Keratinocyte (primary cell): ENCODE measurements around the gene TERB1. TPM values are rescaled to one million over a fixed set of nuclear protein-coding genes. Genes with fewer than 3 reads are reported as not detected.

Experiments
- DNase-seq: peaks from one replicate; pipeline ENCODE4 v3.0.0-alpha.2; 2011; ENCODE audit warnings: low read depth, missing footprints, low spot score
- FAIRE-seq: peaks from 2 replicates; lab custom pipeline; 2011; peaks lifted over from hg19 to GRCh38; lab: Jason Lieb, UNC
- H2AFZ ChIP-seq: 2 replicates; pipeline ENCODE4 v1.6.0; 2012; ENCODE audit warnings: low read length, control low read depth, inconsistent platforms; ENCODE audit not compliant: control insufficient read depth
- H3K27ac ChIP-seq: 2 replicates; pipeline ENCODE4 v1.5.1; 2011; ENCODE audit warnings: low read length; ENCODE audit not compliant: control insufficient read depth, insufficient read depth
- H3K27me3 ChIP-seq: 3 replicates; pipeline ENCODE4 v1.6.0; 2011; ENCODE audit warnings: low read length; ENCODE audit not compliant: control insufficient read depth, insufficient read depth; ENCODE audit errors: extremely low read depth
- H3K36me3 ChIP-seq, 2 experiments: 2 replicates in 1 of 2; 3 replicates in 1 of 2; pipeline ENCODE4 v1.5.1; 2011; ENCODE audit warnings: low read length in 2 of 2, mild to moderate bottlenecking in 1 of 2; ENCODE audit not compliant: control insufficient read depth in 2 of 2, insufficient read depth in 2 of 2; ENCODE audit errors: extremely low read depth in 1 of 2
- H3K4me1 ChIP-seq: 3 replicates; pipeline ENCODE4 v1.5.1; 2011; ENCODE audit warnings: low read length; ENCODE audit not compliant: control insufficient read depth, insufficient read depth; ENCODE audit errors: extremely low read depth
- H3K4me2 ChIP-seq: 3 replicates; pipeline ENCODE4 v1.6.0; 2011; ENCODE audit warnings: low read depth, low read length; ENCODE audit not compliant: control insufficient read depth, insufficient read depth; ENCODE audit errors: extremely low read depth
- H3K4me3 ChIP-seq, 3 experiments: fragments of 200-600 bp in 1 of 3; sonication (generic) in 1 of 3; 2 replicates in 2 of 3; 3 replicates in 1 of 3; pipeline ENCODE4 v1.5.1; 2011 to 2016; ENCODE audit warnings: low read length in 3 of 3, mild to moderate bottlenecking in 3 of 3, control low read depth in 2 of 3, inconsistent platforms in 1 of 3, low read depth in 1 of 3, mixed read lengths in 1 of 3, mixed run types in 1 of 3, moderate library complexity in 1 of 3; ENCODE audit not compliant: control insufficient read depth in 2 of 3, insufficient read depth in 2 of 3; ENCODE audit errors: extremely low read depth in 1 of 3
- H3K79me2 ChIP-seq: 2 replicates; pipeline ENCODE4 v1.6.0; 2012; ENCODE audit warnings: low read length; ENCODE audit not compliant: control insufficient read depth, insufficient read depth
- H3K9ac ChIP-seq: 3 replicates; pipeline ENCODE4 v1.6.0; 2011; ENCODE audit warnings: low read length; ENCODE audit not compliant: control insufficient read depth, insufficient read depth; ENCODE audit errors: extremely low read depth
- H3K9me1 ChIP-seq: 3 replicates; pipeline ENCODE4 v1.6.0; 2011; ENCODE audit warnings: low read length; ENCODE audit not compliant: control insufficient read depth, insufficient read depth; ENCODE audit errors: extremely low read depth
- H3K9me3 ChIP-seq: 2 replicates; pipeline ENCODE4 v1.5.1; 2012; ENCODE audit warnings: low read depth, low read length; ENCODE audit not compliant: control insufficient read depth
- H4K20me1 ChIP-seq: 3 replicates; pipeline ENCODE4 v1.6.0; 2011; ENCODE audit warnings: low read length; ENCODE audit not compliant: control insufficient read depth, insufficient read depth; ENCODE audit errors: extremely low read depth
- EZH2 ChIP-seq: IDR thresholded peaks from one replicate; pipeline ENCODE4 v1.6.1; 2012; ENCODE audit warnings: inconsistent platforms, mild to moderate bottlenecking, low read length, moderate library complexity
- dilution Hi-C: fragments of 300-500 bp; cut with MboI; formaldehyde crosslinking; loops from one replicate; pipeline ENCODE4 v1.7.0; 2020; ENCODE audit warnings: low sequenced_read_pairs; ENCODE audit not compliant: extremely low pct_ligation_motif_present
- polyA plus RNA-seq, 5 experiments: library from polyadenylated mRNA; depleted of rRNA in 3 of 5; stranded (reverse) in 3 of 5; stranded (forward) in 1 of 5; unstranded in 1 of 5; fragments of >200 nt; gene quantifications; 1 replicate in 1 of 5; 2 replicates in 3 of 5; 3 replicates in 1 of 5; pipeline versions ENCODE4 v1.2.1 to v1.2.3, GENCODE V29; 2011 to 2012; ENCODE audit warnings: missing spikeins in 2 of 5, low read depth in 1 of 5, low replicate concordance in 1 of 5
- TF ChIP-seq, protein P1 (sequence below), 3 experiments: IDR thresholded peaks in 1 of 3; conservative IDR thresholded peaks in 1 of 3; optimal IDR thresholded peaks in 1 of 3; 2 replicates in 2 of 3; 3 replicates in 1 of 3; pipeline versions ENCODE3 to v1.5.1; 2011; ENCODE audit warnings: low read length in 3 of 3, mild to moderate bottlenecking in 3 of 3, moderate library complexity in 2 of 3, control low read depth in 1 of 3, inconsistent platforms in 1 of 3; ENCODE audit not compliant: insufficient read depth in 2 of 3; ENCODE audit errors: extremely low read depth in 1 of 3

TERB1 gene
- polyA plus RNA-seq, 1 donor (not counting 4 experiments of a cell fraction or from before 2014, with no cell fraction given): 0.22 TPM

DNA sequence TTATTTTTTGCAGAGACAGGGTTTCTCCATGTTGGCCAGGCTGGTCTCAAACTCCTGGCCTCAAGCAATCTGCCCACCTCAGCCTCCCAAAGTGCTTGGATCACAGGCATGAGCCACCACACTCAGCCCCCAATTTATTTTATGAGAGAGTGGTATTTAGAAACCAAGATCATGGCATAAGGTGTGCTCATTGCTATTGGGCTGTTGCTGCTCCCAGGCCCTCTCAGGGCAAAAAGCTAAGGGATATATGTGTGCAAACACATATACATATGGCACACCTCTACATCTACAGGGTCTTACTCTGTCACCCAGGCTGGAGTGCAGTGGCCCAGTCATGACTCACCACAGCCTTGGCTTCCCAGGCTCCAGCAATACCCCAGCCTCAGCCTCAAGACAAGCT lies 89.8 kb downstream of the TERB1 start:
- no peak overlapping the region for H3K27ac ChIP-seq
- H3K4me1 ChIP-seq: peaks cover 27% of the 10 kb centered on the region
- H4K20me1 ChIP-seq: no peaks in the 10 kb centered on the region
- FAIRE-seq: no peak
- no peak overlapping the region for H3K9ac ChIP-seq
- H3K9me1 ChIP-seq: peaks cover 3% of the 10 kb centered on the region
- DNase-seq: no peak
- H3K9me3 ChIP-seq: peaks cover 2% of the 10 kb centered on the region
- H3K79me2 ChIP-seq: no peaks in the 10 kb centered on the region
- no peaks in the 10 kb centered on the region for H3K27me3 ChIP-seq
- H3K4me2 ChIP-seq: no peak overlapping the region
- no peak overlapping the region for H3K4me3 ChIP-seq
- no peak for TF ChIP-seq EZH2
- TF ChIP-seq, protein P1, sequence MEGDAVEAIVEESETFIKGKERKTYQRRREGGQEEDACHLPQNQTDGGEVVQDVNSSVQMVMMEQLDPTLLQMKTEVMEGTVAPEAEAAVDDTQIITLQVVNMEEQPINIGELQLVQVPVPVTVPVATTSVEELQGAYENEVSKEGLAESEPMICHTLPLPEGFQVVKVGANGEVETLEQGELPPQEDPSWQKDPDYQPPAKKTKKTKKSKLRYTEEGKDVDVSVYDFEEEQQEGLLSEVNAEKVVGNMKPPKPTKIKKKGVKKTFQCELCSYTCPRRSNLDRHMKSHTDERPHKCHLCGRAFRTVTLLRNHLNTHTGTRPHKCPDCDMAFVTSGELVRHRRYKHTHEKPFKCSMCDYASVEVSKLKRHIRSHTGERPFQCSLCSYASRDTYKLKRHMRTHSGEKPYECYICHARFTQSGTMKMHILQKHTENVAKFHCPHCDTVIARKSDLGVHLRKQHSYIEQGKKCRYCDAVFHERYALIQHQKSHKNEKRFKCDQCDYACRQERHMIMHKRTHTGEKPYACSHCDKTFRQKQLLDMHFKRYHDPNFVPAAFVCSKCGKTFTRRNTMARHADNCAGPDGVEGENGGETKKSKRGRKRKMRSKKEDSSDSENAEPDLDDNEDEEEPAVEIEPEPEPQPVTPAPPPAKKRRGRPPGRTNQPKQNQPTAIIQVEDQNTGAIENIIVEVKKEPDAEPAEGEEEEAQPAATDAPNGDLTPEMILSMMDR (optimal IDR thresholded peaks at IDR 0.05 in 1 of 3, IDR thresholded peaks at IDR 0.05 in 1 of 3, conservative IDR thresholded peaks at IDR 0.05 in 1 of 3; ENCODE audit: extremely low read depth in 1 of 3, insufficient read depth in 2 of 3, low read length in 3 of 3): no peak
- dilution Hi-C loops: no loop called here
- no peak overlapping the region for H2AFZ ChIP-seq
- no peaks in the 10 kb centered on the region for H3K36me3 ChIP-seq

DNA sequence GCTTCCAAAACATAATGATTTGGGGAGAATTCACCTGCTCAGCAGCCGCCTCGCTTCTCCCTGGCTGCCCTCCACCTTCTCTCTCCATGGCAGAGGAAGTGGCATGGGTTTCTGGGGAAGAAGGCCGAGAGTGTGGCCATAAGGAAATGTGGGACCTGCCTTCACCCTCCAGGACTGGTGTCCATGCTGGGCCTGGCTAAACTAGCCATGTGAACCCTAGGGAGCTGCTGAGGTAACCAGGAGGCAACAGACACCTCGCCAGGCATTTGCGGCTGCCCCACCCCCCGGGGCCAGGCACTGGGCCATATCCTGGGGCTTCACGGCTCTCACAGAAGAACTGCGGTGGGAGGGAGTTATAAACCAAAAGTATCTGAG lies 94.9 kb downstream of the TERB1 start:
- dilution Hi-C loops: no loop called here
- Histone ChIP-seq H3K79me2 (no peaks in the 10 kb centered on the region), H4K20me1 (no peaks in the 10 kb centered on the region), H3K9ac (no peak overlapping the region), H3K36me3 (no peaks in the 10 kb centered on the region), H3K27me3 (no peaks in the 10 kb centered on the region), H2AFZ (peak overlapping the region; percentile 58), H3K9me1 (no peaks in the 10 kb centered on the region), H3K4me1 (peaks cover 23% of the 10 kb centered on the region), H3K4me2 (peak overlapping the region; percentile 61), H3K4me3 (peak overlapping the region in 1 of 3 experiments; percentile 7), H3K9me3 (no peaks in the 10 kb centered on the region), H3K27ac (no peak overlapping the region)
- TF ChIP-seq, protein P1 (optimal IDR thresholded peaks at IDR 0.05 in 1 of 3, IDR thresholded peaks at IDR 0.05 in 1 of 3, conservative IDR thresholded peaks at IDR 0.05 in 1 of 3; ENCODE audit: extremely low read depth in 1 of 3, insufficient read depth in 2 of 3, low read length in 3 of 3): no peak
- TF ChIP-seq EZH2: no peak
- FAIRE-seq (no peak), DNase-seq (no peak)
